Stimulated activated CD4-positive, alpha-beta T cell treated with anti-CD3 and anti-CD28 coated beads, TNF-alpha, amount 100 ng/mL, for 48 hours (primary cell): ENCODE results near the gene RETREG2.
"Not testable (repeated sequence)": the region's sequence is repeated elsewhere in the genome, so short reads cannot be mapped to it uniquely, and the experiment has no call there.

Experiments
- DNase-seq, 3 donors: peaks; one replicate each; pipeline ENCODE4 v3.0.0-alpha.2; 2020; ENCODE audit warnings: low read depth in 3 of 3

RETREG2 gene

DNA sequence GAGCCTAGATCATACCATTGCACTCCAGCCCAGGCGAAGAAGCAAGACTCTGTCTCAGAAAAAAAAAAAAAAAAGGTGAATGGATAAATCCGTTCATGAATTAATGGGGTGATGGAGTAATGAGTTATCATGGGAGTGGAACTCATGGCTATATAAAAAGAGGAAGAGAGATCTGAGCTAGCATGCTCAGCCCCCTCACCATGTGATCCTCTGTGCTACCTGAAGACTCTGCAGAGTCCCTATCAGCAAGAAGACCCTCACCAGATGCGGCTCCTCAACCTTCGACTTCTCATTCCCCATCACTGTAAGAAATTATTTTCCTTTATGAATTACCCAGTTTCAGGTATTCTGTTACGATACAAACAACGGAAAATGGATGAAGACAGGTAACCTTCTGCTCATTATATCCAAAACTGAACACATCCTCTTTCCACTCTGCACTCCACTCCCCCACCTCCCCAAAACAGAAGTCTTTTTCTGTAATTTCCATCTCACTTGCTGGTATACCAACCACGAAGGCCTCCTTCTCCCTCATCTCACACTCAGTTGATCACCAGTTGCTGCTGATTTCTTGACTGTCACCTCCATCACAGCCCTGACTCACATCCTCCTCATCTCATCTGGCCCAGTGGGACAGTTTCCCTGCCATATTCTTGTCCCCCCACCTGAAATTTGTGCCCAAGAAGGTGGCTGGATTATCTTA is 8.8 kb downstream of the RETREG2 start:
- DNase-seq, result peak in 1 of 3 donors; percentile 30

DNA sequence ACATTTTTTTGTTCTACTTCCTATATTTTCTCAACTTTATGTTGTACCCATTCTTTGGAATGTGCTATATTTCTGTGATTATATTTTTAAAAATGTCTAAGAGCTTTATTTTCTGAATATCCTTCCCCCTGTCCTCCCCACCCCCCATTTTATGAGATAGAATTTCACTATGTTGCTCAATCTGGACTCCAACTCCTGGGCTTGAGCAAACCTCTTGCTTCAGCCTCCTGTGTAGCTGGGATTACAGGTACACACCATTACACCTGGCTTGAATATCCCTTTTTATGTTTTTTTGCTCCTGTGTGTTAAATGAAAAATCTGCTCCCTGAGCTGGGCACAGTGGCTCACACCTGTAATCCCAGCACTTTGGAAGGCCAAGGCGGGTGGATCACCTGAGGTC is 19.3 kb downstream of the RETREG2 start:
- DNase-seq, result no peak

DNA sequence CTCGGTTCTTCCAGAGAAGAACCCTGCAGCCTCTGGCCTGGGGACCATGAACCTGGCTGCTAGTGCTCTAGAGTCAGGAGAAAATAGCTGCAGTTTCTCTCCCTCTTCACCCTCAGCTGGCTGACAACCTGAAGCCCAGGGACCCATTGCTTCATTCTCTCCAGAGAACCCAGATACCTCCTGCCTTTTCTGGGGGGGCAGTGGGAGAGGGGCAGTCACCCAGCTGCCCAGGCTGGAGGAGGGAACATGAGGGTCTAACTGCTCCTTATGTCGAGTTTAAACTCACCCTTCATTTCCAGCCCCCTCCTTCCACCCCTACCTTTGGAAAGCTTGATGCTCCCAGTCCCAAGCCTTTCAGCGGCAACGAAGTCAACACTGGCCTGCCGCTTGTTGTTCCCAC is 20.9 kb downstream of the RETREG2 start:
- DNase-seq, result no peak

DNA sequence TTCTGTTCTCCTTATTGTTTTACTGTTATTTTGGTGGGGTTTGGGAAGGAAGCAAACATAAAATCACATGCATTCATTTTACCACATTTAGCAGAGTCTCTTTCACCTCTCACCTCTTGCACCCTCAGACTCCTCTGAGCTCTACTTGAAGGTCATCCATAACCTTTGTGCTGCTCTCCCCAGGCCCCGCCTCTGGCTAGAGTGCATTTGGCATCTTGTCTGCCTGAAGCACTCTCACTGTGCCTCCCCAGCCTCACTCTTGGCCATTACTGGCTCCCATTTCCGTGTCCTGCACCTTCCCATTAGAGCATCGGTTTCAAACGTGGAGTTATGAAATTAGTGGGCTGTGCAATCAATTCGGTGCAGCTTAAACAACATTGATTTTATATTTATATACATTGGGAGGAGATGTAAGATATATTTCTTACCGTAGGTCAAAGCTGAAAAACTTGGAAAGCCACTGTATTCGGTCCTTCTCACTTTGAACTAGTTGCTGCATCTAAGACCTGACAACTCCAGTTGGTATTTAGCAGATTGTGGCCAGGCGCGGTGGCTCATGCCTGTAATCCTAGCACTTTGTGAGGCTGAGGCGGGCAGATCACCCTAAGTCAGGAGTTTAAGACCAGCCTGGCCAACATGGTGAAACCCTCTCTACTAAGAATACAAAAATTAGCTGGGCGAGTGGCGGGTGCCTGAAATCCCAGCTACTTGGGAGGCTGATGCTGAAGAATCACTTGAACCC is 21.6 kb downstream of the RETREG2 start:
- DNase-seq, result no peak

DNA sequence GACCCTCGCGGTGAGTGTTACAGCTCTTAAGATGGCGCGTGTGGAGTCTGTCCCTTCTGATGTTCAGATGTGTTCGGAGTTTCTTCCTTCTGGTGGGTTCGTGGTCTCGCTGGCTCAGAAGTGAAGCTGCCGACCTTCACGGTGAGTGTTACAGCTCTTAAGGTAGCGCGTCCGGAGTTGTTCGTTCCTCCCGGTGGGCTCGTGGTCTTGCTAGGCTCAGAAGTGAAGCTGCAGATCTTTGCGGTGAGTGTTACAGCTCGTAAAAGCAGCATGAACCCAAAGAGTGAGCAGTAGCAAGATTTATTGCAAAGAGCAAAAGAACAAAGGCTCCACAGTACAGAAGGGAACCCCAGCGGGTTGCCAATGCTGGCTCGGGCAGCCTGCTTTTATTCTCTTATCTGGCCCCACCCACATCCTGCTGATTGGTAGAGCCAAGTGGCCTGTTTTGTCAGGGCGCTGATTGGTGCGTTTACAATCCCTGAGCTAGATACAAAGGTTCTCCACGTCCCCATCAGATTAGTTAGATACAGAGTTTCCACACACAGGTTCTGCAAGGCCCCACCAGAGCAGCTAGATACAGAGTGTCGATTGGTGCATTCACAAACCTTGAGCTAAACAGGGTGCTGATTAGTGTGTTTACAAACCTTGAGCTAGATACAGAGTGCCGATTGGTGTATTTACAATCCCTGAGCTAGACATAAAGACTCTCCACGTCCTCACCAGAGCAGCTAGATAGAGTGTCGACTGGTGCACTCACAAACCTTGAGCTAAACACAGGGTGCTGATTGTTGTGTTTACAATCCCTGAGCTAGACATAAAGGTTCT is 22.6 kb downstream of the RETREG2 start:
- DNase-seq, result not testable (repeated sequence)

DNA sequence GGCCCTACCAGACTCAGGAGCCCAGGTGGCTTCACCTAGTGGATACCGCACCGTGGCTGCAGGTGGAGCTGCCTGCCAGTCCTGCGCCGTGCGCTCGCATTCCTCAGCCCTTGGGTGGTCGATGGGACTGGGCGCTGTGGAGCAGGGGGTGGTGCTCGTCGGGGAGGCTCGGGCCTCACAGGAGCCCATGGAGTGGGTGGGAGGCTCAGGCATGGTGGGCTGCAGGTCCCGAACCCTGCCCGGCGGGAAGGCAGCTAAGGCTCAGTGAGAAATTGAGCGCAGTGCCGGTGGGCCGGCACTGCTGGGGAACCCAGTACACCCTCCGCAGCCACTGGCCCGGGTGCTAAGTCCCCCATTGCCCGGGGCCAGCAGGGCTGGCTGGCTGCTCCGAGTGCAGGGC is 23.3 kb downstream of the RETREG2 start:
- DNase-seq, result not testable (repeated sequence)

DNA sequence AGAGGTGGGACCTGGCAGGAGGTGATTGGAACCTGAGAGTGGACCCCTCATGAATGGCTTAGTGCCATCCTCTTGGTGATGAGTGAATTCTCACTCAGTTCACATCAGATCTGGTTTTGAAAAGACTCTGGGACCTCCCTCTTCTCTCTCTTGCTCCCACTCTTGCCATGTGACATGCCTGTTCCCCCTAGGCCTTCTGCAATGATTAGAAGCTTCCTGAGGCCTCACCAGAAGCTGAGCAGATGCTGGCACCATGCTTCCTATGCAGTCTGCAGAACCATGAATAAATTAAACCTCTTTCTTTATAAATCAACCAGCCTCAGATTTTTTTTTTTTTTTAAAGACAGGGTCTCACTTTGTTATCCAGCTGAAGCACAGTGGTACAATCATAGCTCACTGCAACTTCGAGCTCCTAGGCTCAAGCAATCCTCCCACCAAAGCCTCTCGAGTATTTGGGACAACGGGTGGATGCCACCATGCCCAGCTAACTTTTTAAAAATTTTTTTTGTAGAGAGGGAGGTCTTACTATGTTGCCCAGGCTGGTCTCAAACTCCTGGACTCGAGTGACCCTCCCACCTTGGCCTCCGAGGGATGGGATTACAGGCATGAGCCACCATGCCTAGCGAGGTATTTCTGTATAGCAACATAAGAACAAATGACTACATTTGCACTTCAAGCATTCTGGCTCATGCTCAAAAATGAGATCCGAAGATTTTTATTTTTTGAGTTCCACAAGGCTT is 26.5 kb downstream of the RETREG2 start:
- no peak for DNase-seq

DNA sequence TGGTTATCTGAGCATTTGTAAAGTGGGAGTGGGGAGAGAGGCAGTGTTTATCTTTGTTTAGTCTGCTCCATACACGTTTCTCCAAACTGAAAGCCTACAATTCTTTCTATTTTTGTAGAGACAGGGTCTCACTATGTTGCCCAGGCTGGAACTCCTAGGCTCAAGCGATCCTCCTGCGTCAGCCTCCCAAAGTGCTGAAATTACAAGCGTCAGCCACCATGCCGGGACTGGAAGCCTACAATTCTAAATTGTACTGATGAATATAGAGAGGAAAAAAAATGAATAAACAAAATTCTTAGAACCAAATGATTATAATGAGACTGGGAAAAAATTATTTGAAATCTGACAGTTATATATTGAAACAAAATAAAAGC is 27.1 kb downstream of the RETREG2 start:
- DNase-seq, result no peak

DNA sequence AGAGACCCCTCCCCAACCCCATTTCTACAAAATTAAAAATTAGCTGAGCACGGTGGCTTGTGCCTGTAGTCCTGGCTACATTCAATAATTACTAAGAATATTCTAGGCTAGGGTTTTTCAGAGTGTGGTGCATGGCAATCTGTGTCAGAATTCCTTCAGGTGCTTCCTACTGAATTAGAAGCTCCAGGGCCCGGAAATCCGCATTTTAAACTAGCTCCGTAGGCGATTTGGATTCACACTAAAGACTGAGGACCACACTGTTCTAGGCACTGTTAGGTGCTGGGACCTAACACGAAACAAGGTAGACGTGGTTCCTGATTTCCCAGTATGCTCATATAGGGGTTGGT is 27.9 kb downstream of the RETREG2 start:
- DNase-seq, result no peak

DNA sequence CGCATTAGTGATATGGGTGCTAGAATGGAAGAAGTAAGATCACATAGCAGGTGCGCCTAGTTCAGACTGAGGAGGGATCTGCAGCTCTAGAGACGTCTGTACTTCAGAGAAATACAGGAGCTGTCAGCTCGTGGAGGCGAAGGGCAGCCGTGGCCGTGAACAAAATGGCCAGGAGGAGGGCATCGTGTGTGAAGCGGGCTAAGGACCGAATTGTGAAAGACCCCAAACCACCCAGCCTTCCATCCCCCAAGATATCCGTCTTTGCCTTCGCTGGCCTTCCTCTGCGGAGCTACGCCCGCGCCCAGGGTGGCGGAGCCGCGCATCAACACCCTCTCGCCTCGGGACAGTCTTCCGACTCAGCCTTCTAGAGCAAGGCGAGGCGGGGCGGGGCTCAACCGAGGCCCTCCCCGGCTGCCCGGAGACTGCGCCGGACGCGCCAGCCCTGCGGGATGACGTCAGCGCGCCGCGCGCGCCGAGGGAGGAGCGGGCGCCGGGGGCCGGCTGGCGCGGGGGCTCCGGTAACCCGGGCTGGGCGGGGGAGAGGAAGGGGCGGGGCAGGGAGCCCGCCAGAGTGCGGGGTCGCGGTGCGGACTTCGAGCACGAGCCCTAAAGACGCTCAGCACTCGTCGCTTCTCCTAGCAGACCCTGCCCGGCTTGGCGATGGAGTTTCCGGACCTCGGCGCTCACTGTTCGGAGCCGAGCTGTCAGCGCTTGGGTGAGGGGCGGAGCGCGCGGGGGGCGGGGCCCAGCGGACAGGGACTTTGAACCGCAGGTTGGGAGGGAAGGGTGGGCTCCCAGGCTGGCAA is 28.5 kb downstream of the RETREG2 start, which contains the start of gene ZFAND2B:
Gene ZFAND2B, plus strand, starts transcription at position 455 of the 806 bp plus-strand sequence. Its CDS starts 206 bp downstream, at position 661.
- DNase-seq, result peak; percentile 88 to 96 (median 91)

DNA sequence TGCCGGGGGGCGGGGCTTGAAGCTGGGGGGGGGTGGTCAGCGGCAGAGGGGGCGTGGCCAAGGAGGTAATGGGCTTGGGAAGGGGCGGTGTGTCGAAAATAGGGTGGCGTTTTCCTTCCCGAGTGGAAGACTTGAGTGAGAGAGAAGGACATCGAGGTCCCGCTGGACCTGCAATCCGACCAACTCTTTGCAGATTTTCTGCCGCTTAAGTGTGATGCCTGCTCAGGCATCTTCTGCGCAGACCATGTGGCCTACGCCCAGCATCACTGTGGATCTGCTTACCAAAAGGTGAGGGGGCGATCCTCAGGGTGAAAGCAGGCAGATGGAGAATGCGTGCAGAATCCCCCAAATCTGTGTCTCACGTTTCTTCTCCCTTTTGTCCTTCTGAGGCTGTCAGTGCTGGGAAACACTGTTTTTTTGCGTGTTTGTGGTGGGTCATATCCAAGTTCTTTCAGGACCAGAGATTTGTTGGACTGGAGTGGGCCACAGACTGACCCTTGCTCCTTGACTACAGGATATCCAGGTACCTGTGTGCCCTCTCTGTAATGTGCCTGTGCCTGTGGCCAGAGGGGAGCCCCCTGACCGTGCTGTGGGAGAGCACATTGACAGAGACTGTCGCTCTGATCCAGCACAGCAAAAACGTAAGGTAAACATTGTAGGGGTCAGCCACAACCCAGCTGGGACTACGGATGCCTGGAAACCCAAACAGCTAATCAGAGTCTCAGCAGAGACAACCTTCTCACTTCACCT is 29.2 kb downstream of the RETREG2 start:
- DNase-seq, result no peak

DNA sequence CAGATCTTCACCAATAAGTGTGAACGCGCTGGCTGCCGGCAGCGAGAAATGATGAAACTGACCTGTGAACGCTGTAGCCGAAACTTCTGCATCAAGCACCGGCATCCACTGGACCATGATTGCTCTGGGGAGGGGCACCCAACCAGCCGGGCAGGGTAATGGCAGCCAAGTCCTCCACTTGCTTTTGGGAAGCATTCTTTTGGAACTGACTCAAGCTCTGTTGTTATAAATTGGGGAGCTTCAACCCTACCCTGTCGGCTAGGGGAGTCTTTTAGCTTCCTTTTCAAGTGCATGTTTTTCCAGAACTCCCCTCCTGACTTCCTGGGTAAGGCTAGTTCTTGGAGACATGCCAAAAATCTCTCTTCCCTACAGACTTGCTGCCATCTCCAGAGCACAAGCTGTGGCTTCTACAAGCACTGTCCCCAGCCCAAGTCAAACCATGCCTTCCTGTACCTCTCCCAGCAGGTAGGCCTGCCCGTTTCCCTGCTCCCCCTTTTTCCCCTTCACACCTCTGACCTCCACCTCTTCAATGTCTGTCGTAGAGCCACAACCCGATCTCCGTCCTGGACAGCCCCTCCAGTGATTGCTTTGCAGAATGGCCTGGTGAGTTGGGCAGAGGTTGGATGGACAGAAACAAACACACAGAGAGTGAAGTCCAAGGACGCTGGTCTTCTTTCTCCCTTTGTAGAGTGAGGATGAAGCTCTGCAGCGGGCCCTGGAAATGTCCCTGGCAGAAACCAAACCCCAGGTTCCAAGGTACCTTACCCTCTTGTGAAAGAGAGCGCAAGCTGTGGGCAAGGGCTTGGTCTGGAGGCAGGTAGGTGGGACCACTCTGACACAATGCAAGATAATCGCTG is 30.0 kb downstream of the RETREG2 start:
- no peak for DNase-seq

DNA sequence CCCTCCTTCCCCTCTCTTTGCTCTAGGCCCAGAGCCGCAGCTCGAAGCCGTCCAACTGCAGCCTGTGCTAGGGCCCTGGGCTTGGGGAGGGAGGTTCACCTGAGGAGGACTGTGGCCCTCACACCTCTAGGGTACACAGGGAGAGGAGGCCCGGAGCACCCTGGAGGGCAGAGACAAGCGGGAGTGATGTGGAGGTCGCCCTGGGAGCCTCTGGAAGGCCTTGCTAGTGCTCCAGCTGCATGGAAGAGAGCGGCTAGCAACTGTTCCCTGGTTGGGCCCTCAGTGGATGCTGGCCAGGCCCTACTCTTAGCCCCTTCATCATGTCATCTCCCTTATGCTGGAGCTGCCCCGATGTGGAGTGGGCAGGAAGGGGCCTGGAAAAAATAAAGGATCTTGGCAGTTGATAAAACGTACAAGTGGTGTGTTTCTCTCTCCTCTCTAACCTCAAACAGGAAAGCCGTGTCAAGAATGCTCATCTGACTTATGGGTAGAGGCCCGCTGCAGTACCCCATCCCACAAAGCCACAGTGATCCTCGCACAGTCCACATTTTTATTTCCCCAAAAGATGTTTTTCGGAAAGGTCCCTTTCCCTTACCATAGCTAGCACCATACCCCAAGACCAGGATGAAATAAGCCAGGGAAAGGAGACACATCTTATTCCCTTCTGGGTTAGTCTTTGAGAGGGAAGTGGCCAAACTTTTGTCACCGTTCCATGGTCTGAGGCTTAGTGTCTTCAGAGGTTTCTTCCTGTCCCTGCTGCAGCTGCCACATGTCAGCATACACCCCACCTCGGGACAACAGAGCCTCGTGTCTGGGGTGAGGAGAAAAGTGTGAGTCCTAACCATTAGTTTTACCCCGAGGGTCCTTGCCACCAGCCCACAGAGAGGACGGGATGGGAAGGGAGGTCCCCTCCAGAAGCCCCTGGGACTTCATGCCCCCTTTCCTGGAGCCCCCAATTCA is 31.4 kb downstream of the RETREG2 start:
- no peak for DNase-seq

DNA sequence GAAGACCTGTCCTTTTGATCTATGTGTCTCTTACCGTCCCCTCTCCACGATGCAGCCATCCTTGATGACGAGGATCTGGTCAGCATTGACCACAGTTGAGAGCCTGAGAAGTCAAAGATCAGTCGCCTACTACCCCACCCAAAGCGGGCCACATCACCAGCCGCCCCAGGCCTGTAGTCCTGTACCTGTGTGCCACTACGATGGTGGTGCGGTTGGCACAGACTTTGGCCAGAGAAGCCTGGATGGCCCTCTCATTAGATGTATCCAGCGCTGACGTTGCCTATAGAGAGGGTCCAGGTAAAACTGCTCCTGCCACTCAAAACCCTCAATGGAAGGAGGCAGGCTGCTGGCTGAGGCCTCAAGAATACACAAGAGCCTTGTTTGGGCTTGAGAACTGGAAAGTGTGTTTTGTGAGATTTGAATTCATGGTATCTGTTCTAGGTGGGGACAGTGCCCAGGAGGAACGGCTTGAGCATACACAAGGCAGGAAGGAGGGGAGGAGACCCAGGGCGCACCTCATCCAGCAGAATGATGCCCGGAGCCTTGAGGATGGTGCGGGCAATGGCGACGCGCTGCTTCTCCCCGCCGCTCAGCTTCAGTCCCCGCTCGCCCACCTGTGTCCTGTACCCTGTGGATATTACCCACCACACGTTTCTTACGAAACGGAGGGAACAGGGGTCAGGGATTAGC is 32.3 kb downstream of the RETREG2 start:
- DNase-seq, result no peak

DNA sequence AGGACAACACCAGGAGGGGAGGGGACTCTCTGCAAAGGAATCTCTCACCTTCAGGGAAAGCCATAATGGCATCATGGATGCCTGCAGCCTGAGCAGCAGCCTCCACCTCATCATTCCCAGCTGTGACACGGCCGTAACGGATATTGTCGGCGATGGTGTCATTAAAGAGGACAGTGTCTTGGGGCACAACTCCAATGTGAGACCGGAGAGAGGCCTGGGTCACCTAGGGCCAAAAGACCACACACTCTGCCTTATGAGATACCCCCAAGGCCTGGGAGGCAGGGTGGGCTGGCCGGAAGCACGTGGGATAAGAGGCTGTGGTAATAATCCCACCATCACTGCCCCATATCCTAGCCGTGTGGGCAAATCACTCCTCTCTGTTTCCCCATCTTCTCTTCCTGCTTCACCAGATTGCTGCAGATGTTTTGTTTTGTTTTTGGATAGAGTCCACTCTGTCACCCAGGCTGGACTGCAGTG is 32.8 kb downstream of the RETREG2 start:
- no peak for DNase-seq

DNA sequence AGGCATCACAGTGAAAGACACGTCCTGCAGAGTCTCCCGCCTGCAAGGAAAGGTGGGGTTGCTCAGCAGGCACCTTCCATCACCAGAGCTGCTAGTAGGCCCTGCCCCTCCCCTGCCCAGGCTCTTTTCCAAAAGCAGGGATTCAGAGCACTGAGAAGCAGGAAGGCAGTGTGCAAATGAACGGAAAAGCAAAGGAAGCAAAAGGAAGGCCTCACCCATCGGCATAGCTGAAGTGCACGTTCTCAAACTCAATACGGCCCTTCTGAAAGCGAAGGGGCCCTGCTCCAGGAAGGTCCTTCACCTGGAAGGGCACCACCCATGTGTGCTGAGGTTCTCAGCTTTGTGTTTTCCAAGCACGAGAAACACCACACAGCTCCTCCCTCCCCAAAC is 34.9 kb downstream of the RETREG2 start:
- DNase-seq, result no peak

DNA sequence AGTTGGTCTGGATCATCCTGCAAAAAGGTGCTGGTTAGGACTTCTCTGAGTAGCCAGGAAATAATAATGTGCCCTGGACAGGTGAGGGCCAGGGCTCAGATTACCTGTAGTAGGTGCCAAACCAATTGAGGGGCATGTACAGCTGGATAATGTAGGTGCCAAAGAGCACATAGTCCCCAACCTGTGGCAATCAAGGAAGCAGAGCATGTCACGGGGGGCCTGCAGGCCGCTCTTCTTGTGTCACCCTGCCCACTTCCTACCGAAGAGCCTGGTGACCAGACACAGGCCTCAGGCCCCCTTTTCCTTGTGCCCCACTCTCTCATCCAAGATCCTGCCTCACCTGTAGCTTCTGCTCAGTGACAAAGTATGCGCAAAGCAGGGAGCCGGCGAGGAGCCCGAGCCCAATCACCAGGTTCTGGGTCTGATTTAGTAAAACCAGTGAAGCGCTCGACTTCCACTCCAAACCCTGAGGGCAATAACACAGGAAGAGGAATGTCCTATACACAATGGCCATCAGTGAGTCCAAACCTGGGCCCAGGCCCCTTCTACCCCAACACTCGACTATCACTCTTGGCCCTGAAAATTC is 35.5 kb downstream of the RETREG2 start:
- DNase-seq, result no peak
